Measurements from ENCODE around the gene GFRA3.

DNA sequence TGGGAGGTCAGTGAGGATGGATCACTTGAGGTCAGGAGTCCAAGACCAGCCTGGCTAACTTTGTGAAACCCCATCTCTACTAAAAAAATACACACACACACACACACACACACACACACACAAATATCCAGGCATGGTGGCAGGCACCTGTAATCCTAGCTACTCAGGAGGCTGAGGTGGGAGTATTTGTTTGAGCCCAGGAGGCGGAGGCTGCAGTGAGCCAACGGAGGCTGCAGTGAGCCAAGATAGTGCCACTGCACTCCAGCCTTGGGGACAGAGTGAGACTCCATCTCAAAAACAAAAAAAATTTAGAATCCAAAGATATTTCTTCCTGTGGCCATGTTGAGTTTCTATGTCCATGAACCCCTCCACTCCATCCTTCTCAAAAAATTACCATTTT lies 39.8 kb downstream of the GFRA3 start:
- TF ChIP-seq REST (IDR thresholded peaks at IDR 0.05; ENCODE audit: low read depth) (no peak), FOXM1 (IDR thresholded peaks at IDR 0.05; ENCODE audit: borderline replicate concordance, low read depth) (no peak), RAD21 (IDR thresholded peaks at IDR 0.05; ENCODE audit: low read depth) (no peak), MAX (IDR thresholded peaks at IDR 0.05) (no peak), USF1 (IDR thresholded peaks at IDR 0.05) (no peak), YY1 (IDR thresholded peaks at IDR 0.05; ENCODE audit: low read depth) (no peak), TAF1 (IDR thresholded peaks at IDR 0.05; ENCODE audit: low read depth) (no peak), EP300 (IDR thresholded peaks at IDR 0.05; ENCODE audit: borderline replicate concordance) (no peak), CREB1 (IDR thresholded peaks at IDR 0.05; ENCODE audit: low read depth) (no peak), EGR1 (IDR thresholded peaks at IDR 0.05) (no peak), CEBPB (IDR thresholded peaks at IDR 0.05) (no peak)

Measured in Ishikawa (cell line).